ENCODE measurements around the gene GNPDA1. TPM values are rescaled to one million over a fixed set of nuclear protein-coding genes. Genes with fewer than 3 reads are reported as not detected.

The GNPDA1 gene
- total RNA-seq, 1 experiment from 2014 or later, result 99.9 TPM

- Histone ChIP-seq H3K4me1 (ENCODE audit: control insufficient read depth, insufficient read depth, low read length) (no peaks in the 10 kb centered on the region), H3K36me3 (ENCODE audit: control insufficient read depth, insufficient read depth, low read length) (peaks cover 32% of the 10 kb centered on the region), H3K27me3 (ENCODE audit: control insufficient read depth, insufficient read depth, low read length) (no peaks in the 10 kb centered on the region), H3K27ac (ENCODE audit: low read length) (no peak overlapping the region), H3K9me3 (ENCODE audit: control insufficient read depth, insufficient read depth, low read depth, low read length) (no peaks in the 10 kb centered on the region), H3K4me3 (ENCODE audit: low read depth in 2 of 2, low read length in 2 of 2) (no peak overlapping the region)
- in situ Hi-C loops (cut with HindIII; ENCODE audit: low pct_unique_long_range_greater_than_20kb, low sequenced_read_pairs), result no loop called here
- intact Hi-C loops (cut with micrococcal nuclease; ENCODE audit: unreplicated experiment), result no loop called here
- TF ChIP-seq TCF7L2 (IDR thresholded peaks at IDR 0.05; ENCODE audit: low read depth, low read length), result no peak
- no peak for TF ChIP-seq POLR2AphosphoS5 (IDR thresholded peaks at IDR 0.05; ENCODE audit: low read depth, low read length)
- no peak for TF ChIP-seq SIN3A (IDR thresholded peaks at IDR 0.05; ENCODE audit: borderline replicate concordance, insufficient read depth, low read depth, low read length)
- TF ChIP-seq, protein P1, sequence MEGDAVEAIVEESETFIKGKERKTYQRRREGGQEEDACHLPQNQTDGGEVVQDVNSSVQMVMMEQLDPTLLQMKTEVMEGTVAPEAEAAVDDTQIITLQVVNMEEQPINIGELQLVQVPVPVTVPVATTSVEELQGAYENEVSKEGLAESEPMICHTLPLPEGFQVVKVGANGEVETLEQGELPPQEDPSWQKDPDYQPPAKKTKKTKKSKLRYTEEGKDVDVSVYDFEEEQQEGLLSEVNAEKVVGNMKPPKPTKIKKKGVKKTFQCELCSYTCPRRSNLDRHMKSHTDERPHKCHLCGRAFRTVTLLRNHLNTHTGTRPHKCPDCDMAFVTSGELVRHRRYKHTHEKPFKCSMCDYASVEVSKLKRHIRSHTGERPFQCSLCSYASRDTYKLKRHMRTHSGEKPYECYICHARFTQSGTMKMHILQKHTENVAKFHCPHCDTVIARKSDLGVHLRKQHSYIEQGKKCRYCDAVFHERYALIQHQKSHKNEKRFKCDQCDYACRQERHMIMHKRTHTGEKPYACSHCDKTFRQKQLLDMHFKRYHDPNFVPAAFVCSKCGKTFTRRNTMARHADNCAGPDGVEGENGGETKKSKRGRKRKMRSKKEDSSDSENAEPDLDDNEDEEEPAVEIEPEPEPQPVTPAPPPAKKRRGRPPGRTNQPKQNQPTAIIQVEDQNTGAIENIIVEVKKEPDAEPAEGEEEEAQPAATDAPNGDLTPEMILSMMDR (IDR thresholded peaks at IDR 0.05), result no peak
- TF ChIP-seq REST (IDR thresholded peaks at IDR 0.05; ENCODE audit: insufficient read depth in 1 of 2, low read depth in 2 of 2, low read length in 1 of 2), result no peak
- ChIA-PET CTCF (no interaction called here), POLR2A (interaction anchor here (0.5 kb wide), 1 partner anchor 65 kb away, joined by 6 read pairs; no protein-coding TSS in a partner anchor)
- BruUV-seq (replicated peaks), result no TSS peak
- peak; percentile 57; the same call in 1 of the 2 replicates for ATAC-seq
- DNase-seq (ENCODE audit: low read depth, low spot score), result no peak
Measured at GRCh38 chr5:142006363-142007236, 6.2 kb downstream of the GNPDA1 start.

- Histone ChIP-seq H3K27ac (ENCODE audit: low read length) (no peak overlapping the region), H3K36me3 (ENCODE audit: control insufficient read depth, insufficient read depth, low read length) (peaks cover 32% of the 10 kb centered on the region), H3K4me3 (ENCODE audit: low read depth in 2 of 2, low read length in 2 of 2) (no peak overlapping the region), H3K27me3 (ENCODE audit: control insufficient read depth, insufficient read depth, low read length) (no peaks in the 10 kb centered on the region), H3K4me1 (ENCODE audit: control insufficient read depth, insufficient read depth, low read length) (no peaks in the 10 kb centered on the region), H3K9me3 (ENCODE audit: control insufficient read depth, insufficient read depth, low read depth, low read length) (no peaks in the 10 kb centered on the region)
- in situ Hi-C loops (cut with HindIII; ENCODE audit: low pct_unique_long_range_greater_than_20kb, low sequenced_read_pairs), result no loop called here
- ATAC-seq, result no peak
- intact Hi-C loops (cut with micrococcal nuclease; ENCODE audit: unreplicated experiment), result no loop called here
- DNase-seq (ENCODE audit: low read depth, low spot score), result no peak
- no TSS peak for BruUV-seq (replicated peaks)
- ChIA-PET CTCF (no interaction called here), POLR2A (no interaction called here)
- TF ChIP-seq SIN3A (IDR thresholded peaks at IDR 0.05; ENCODE audit: borderline replicate concordance, insufficient read depth, low read depth, low read length), result no peak
Measured at GRCh38 chr5:142003266-142003800, 9.5 kb downstream of the GNPDA1 start.

Data from Panc1 (cell line).